Caco-2 (cell line): Measurements from ENCODE around the gene ADK. TPM values are rescaled to one million over a fixed set of nuclear protein-coding genes. Genes with fewer than 3 reads are reported as not detected.

Experiments used
- BruUV-seq: library from RNA; stranded (reverse); fragments of 400-500 nt; replicated peaks from 2 replicates; lab custom pipeline; 2021; lab: Mats Ljungman, UMichigan
- CTCF ChIA-PET: fragments of 300-600 bp; sonication (Branson Sonifier 250); formaldehyde crosslinking; loops from one replicate; lab custom pipeline; 2022; ENCODE audit warnings: antibody characterized with exemption; lab: Charles Lee
- POLR2A ChIA-PET: fragments of 300-600 bp; sonication (Branson Sonifier 250); formaldehyde crosslinking; loops from one replicate; lab custom pipeline; 2022; ENCODE audit warnings: antibody characterized with exemption; lab: Charles Lee
- DNase-seq, 2 experiments: peaks; one replicate each; pipeline versions ENCODE4 v3.0.0 to v3.0.0-alpha.2; 2020 to 2022
- H3K27me3 ChIP-seq: replicated peaks from 2 replicates; pipeline ENCODE4 v1.6.0; 2011; ENCODE audit warnings: low read length; ENCODE audit not compliant: control insufficient read depth, insufficient read depth
- H3K36me3 ChIP-seq: 2 replicates; pipeline ENCODE4 v1.5.1; 2011; ENCODE audit warnings: low read length; ENCODE audit not compliant: control insufficient read depth, insufficient read depth
- H3K4me1 ChIP-seq: fragments of 250-450 bp; sonication (Bioruptor Pico); 2 replicates; pipeline ENCODE4 v1.5.1; 2020; ENCODE audit warnings: mild to moderate bottlenecking
- H3K4me3 ChIP-seq: 2 replicates; pipeline ENCODE4 v1.5.1; 2011; ENCODE audit warnings: low read depth, mild to moderate bottlenecking, control low read depth, low read length
- H3K9me3 ChIP-seq: fragments of 250-450 bp; sonication (Bioruptor Pico); 2 replicates; pipeline ENCODE4 v1.5.1; 2020; ENCODE audit warnings: mild to moderate bottlenecking, moderate library complexity
- H3K27ac Mint-ChIP-seq: one replicate; pipeline ENCODE4 v1.8.0; 2022; ENCODE audit warnings: mixed read lengths; ENCODE audit not compliant: unreplicated experiment
- H3K27me3 Mint-ChIP-seq: one replicate; pipeline ENCODE4 v1.8.0; 2022; ENCODE audit warnings: mixed read lengths; ENCODE audit not compliant: insufficient read depth, unreplicated experiment
- H3K36me3 Mint-ChIP-seq: one replicate; pipeline ENCODE4 v1.8.0; 2022; ENCODE audit warnings: mild to moderate bottlenecking, mixed read lengths; ENCODE audit not compliant: insufficient read depth, unreplicated experiment
- H3K4me1 Mint-ChIP-seq: one replicate; pipeline ENCODE4 v1.8.0; 2022; ENCODE audit warnings: low read depth, mixed read lengths; ENCODE audit not compliant: unreplicated experiment
- H3K4me3 Mint-ChIP-seq: one replicate; pipeline ENCODE4 v1.8.0; 2022; ENCODE audit warnings: mild to moderate bottlenecking, moderate library complexity, mixed read lengths; ENCODE audit not compliant: unreplicated experiment
- H3K9me3 Mint-ChIP-seq: one replicate; pipeline ENCODE4 v1.8.0; 2022; ENCODE audit warnings: mixed read lengths; ENCODE audit not compliant: unreplicated experiment
- intact Hi-C: fragments of 100-400 bp; cut with micrococcal nuclease; formaldehyde crosslinking; loops from one replicate; pipeline ENCODE4 v1.10.0; 2022; ENCODE audit not compliant: unreplicated experiment
- total RNA-seq: library from RNA; stranded (reverse); gene quantifications from 2 replicates; pipeline ENCODE4 v1.2.3, GENCODE V29; 2022
- TF ChIP-seq, protein P1 (sequence below), 2 experiments: fragments of 200-600 bp in 1 of 2; IDR thresholded peaks; 1 replicate in 1 of 2; 2 replicates in 1 of 2; pipeline versions ENCODE4 v1.5.1 to v1.8.0; 2011 to 2022; ENCODE audit warnings: antibody characterized with exemption in 1 of 2, control low read depth in 1 of 2, inconsistent platforms in 1 of 2, low read depth in 1 of 2, low read length in 1 of 2, mild to moderate bottlenecking in 1 of 2, moderate library complexity in 1 of 2; ENCODE audit not compliant: insufficient read depth in 1 of 2, severe bottlenecking in 1 of 2, unreplicated experiment in 1 of 2

Gene ADK
- total RNA-seq, 1 experiment from 2014 or later, result 105 TPM

DNA sequence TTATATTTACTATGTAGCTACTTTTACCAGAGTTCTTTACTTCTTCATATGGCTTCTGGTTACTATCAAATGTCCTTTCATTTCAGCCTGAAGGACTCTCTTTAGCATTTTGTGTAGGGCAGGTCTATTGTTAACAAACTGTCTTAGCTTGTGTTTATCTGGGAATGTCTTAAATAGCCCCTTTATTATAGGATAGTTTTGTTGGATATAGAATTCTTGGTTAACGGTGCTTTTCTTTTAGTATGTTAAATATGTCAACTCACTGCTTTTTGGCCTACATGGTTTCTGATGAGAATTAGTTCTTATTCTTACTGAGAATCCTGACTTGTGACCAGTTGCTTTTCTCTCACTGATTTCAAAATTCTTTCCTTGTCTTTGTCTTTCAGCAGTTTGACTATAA lies 169.0 kb downstream of the ADK start:
- Mint-ChIP-seq H3K4me3 (no peak overlapping the region), H3K36me3 (peaks cover 14% of the 10 kb centered on the region)
- CTCF ChIA-PET, result no interaction called here

DNA sequence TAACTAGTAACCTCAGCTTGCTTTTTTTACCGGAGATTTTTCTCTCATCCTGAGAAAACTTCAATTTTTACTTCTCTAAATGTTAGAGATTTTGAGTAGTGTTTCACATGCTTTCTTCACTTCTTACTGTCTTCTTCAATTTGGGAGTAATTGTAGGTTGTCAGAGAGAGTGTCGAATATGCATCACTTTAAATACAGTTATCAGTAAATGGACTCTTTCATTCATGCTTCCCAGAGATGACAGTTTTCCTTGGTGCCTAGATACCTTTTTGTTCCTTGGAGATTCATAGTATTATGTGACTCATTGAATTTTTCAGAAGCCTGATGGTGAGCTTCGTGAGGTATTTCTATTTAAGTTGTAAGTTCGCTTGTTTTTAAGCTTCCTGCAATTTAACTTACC lies 169.7 kb downstream of the ADK start:
- no peak for DNase-seq
- TF ChIP-seq, protein P1, sequence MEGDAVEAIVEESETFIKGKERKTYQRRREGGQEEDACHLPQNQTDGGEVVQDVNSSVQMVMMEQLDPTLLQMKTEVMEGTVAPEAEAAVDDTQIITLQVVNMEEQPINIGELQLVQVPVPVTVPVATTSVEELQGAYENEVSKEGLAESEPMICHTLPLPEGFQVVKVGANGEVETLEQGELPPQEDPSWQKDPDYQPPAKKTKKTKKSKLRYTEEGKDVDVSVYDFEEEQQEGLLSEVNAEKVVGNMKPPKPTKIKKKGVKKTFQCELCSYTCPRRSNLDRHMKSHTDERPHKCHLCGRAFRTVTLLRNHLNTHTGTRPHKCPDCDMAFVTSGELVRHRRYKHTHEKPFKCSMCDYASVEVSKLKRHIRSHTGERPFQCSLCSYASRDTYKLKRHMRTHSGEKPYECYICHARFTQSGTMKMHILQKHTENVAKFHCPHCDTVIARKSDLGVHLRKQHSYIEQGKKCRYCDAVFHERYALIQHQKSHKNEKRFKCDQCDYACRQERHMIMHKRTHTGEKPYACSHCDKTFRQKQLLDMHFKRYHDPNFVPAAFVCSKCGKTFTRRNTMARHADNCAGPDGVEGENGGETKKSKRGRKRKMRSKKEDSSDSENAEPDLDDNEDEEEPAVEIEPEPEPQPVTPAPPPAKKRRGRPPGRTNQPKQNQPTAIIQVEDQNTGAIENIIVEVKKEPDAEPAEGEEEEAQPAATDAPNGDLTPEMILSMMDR (IDR thresholded peaks at IDR 0.05; ENCODE audit: insufficient read depth in 1 of 2, low read depth in 1 of 2, low read length in 1 of 2, severe bottlenecking in 1 of 2, unreplicated experiment in 1 of 2), result no peak
- BruUV-seq, result no TSS peak
- H3K4me3 Mint-ChIP-seq, result no peak overlapping the region
- no peak overlapping the region for H3K27ac Mint-ChIP-seq
- no peak overlapping the region for H3K4me3 ChIP-seq
- H3K9me3 ChIP-seq, result no peaks in the 10 kb centered on the region
- intact Hi-C loops, result no loop called here
- no peaks in the 10 kb centered on the region; the same call in 1 of the 2 replicates for H3K36me3 ChIP-seq
- peaks cover 10% of the 10 kb centered on the region for H3K9me3 Mint-ChIP-seq
- H3K4me1 ChIP-seq, result no peaks in the 10 kb centered on the region
- peaks cover 21% of the 10 kb centered on the region for H3K36me3 Mint-ChIP-seq
- H3K27me3 Mint-ChIP-seq, result no peaks in the 10 kb centered on the region
- no peaks in the 10 kb centered on the region for H3K4me1 Mint-ChIP-seq
- no peaks in the 10 kb centered on the region for H3K27me3 ChIP-seq
- ChIA-PET POLR2A (no interaction called here), CTCF (no interaction called here)

More for the DNA sequence above, 169.0 kb downstream of the ADK start:
- Histone ChIP-seq H3K27me3 (no peaks in the 10 kb centered on the region), H3K9me3 (no peaks in the 10 kb centered on the region), H3K4me3 (no peak overlapping the region), H3K36me3 (no peaks in the 10 kb centered on the region; the same call in 1 of the 2 replicates), H3K4me1 (no peaks in the 10 kb centered on the region)
- Mint-ChIP-seq H3K27ac (no peak overlapping the region), H3K4me1 (no peaks in the 10 kb centered on the region), H3K27me3 (no peaks in the 10 kb centered on the region), H3K9me3 (peaks cover 10% of the 10 kb centered on the region)
- no TSS peak for BruUV-seq
- POLR2A ChIA-PET, result no interaction called here
- intact Hi-C loops, result no loop called here
- TF ChIP-seq, protein P1 (IDR thresholded peaks at IDR 0.05; ENCODE audit: insufficient read depth in 1 of 2, low read depth in 1 of 2, low read length in 1 of 2, severe bottlenecking in 1 of 2, unreplicated experiment in 1 of 2), result no peak
- DNase-seq, result no peak

DNA sequence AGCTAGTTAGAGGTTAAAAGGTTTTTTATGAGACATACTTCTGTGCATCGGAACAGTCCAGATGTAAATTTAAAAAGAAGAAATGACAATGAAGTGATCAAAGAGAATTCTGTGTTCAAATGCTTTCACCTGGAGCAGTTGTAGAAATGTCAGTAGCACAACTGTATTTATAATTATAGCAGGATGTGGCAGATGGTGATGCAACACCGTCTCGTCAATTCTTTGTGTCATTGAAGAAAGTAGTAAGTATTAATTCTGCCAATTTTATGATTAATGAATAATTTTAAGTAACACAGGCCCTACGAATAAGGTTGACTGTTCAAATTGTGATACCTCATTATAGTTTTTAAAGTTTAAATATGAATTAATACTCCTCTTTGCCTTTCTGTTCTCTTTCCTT lies 171.1 kb downstream of the ADK start:
- Histone ChIP-seq H3K4me3 (no peak overlapping the region), H3K27me3 (no peaks in the 10 kb centered on the region), H3K36me3 (no peaks in the 10 kb centered on the region; the same call in 1 of the 2 replicates), H3K9me3 (no peaks in the 10 kb centered on the region), H3K4me1 (no peaks in the 10 kb centered on the region)
- CTCF ChIA-PET, result no interaction called here
- TF ChIP-seq, protein P1 (IDR thresholded peaks at IDR 0.05; ENCODE audit: insufficient read depth in 1 of 2, low read depth in 1 of 2, low read length in 1 of 2, severe bottlenecking in 1 of 2, unreplicated experiment in 1 of 2), result no peak
- H3K4me3 Mint-ChIP-seq, result no peak overlapping the region
- peaks cover 24% of the 10 kb centered on the region for H3K36me3 Mint-ChIP-seq
- intact Hi-C loops, result no loop called here
- no peak for DNase-seq
- BruUV-seq, result no TSS peak
- no peaks in the 10 kb centered on the region for H3K27me3 Mint-ChIP-seq
- POLR2A ChIA-PET, result no interaction called here
- peaks cover 10% of the 10 kb centered on the region for H3K9me3 Mint-ChIP-seq
- H3K27ac Mint-ChIP-seq, result no peak overlapping the region
- no peaks in the 10 kb centered on the region for H3K4me1 Mint-ChIP-seq
